SK-N-SH treated with all-trans-retinoic acid at 6 μM for 48 hours (cell line): ENCODE results near the gene FAM124A.

Experiments
- BACH2 ChIP-seq: fragments of 250-450 bp; sonication (Bioruptor Pico); IDR thresholded peaks from 2 replicates; pipeline ENCODE4 v1.9.0; 2021; ENCODE audit warnings: mild to moderate bottlenecking, borderline replicate concordance
- CSRNP3 ChIP-seq: fragments of 250-450 bp; sonication (Bioruptor Pico); IDR thresholded peaks from 2 replicates; pipeline ENCODE4 v1.5.1; 2021; ENCODE audit warnings: mild to moderate bottlenecking, moderate library complexity
- GLIS3 ChIP-seq: fragments of 250-450 bp; sonication (Bioruptor Pico); IDR thresholded peaks from 2 replicates; pipeline ENCODE4 v1.5.0; 2020; ENCODE audit warnings: mild to moderate bottlenecking, moderate library complexity
- PATZ1 ChIP-seq: fragments of 250-450 bp; sonication (Bioruptor Pico); IDR thresholded peaks from 2 replicates; pipeline ENCODE4 v1.8.0; 2020; ENCODE audit warnings: mild to moderate bottlenecking, moderate library complexity, borderline replicate concordance
- POU6F1 ChIP-seq: fragments of 250-450 bp; sonication (Bioruptor Pico); IDR thresholded peaks from 2 replicates; pipeline ENCODE4 v1.8.0; 2021; ENCODE audit warnings: low read depth, mild to moderate bottlenecking, moderate library complexity, borderline replicate concordance
- RARB ChIP-seq: fragments of 250-450 bp; sonication (Bioruptor Pico); IDR thresholded peaks from 2 replicates; pipeline ENCODE4 v1.8.0; 2021; ENCODE audit warnings: mild to moderate bottlenecking, moderate library complexity
- SNAI2 ChIP-seq: fragments of 250-450 bp; sonication (Bioruptor Pico); IDR thresholded peaks from 2 replicates; pipeline ENCODE4 v1.5.0; 2020; ENCODE audit warnings: mild to moderate bottlenecking, moderate library complexity
- TCF4 ChIP-seq: fragments of 250-450 bp; sonication (Bioruptor Pico); IDR thresholded peaks from 2 replicates; pipeline ENCODE4 v1.8.0; 2021; ENCODE audit warnings: mild to moderate bottlenecking, moderate library complexity, borderline replicate concordance
- TOX ChIP-seq: fragments of 250-450 bp; sonication (Bioruptor Pico); IDR thresholded peaks from 2 replicates; pipeline ENCODE4 v1.8.0; 2021; ENCODE audit warnings: mild to moderate bottlenecking, moderate library complexity, borderline replicate concordance
- ZC3H10 ChIP-seq: fragments of 250-450 bp; sonication (Bioruptor Pico); IDR thresholded peaks from 2 replicates; pipeline ENCODE4 v1.5.1; 2021; ENCODE audit warnings: mild to moderate bottlenecking, moderate library complexity
- ZFP30 ChIP-seq: fragments of 450-650 bp; formaldehyde crosslinking; IDR thresholded peaks from 2 replicates; pipeline ENCODE4 v1.5.0; 2022; ENCODE audit warnings: mild to moderate bottlenecking, moderate library complexity
- ZNF565 ChIP-seq: fragments of 450-650 bp; formaldehyde crosslinking; conservative IDR thresholded peaks from 2 replicates; pipeline ENCODE4 v1.5.0; 2020; ENCODE audit warnings: low read depth, mild to moderate bottlenecking, moderate library complexity

- TF ChIP-seq TCF4: no peak
- peak; percentile 72; the same call in 1 of the 2 replicates for TF ChIP-seq PATZ1 (CRISPR knock-in tag)
- no peak for TF ChIP-seq ZNF565 (CRISPR knock-in tag)
- no peak for TF ChIP-seq CSRNP3 (CRISPR knock-in tag)
- no peak for TF ChIP-seq ZC3H10
- TF ChIP-seq BACH2: no peak
- TF ChIP-seq SNAI2 (CRISPR knock-in tag): no peak
- no peak for TF ChIP-seq ZFP30 (CRISPR knock-in tag)
- no peak for TF ChIP-seq GLIS3 (CRISPR knock-in tag)
- TF ChIP-seq POU6F1: no peak
- TF ChIP-seq TOX (CRISPR knock-in tag): no peak
- no peak for TF ChIP-seq RARB
These were observed 46.8 kb downstream of the FAM124A start for GRCh38 chr13:51269039-51269438.
